Thymus (tissue), 11 donors: ENCODE results near the gene EGF. TPM values are rescaled to one million over a fixed set of nuclear protein-coding genes. Genes with fewer than 3 reads are reported as not detected.

Experiments used
- DNase-seq, 9 donors: peaks; one replicate each; pipeline ENCODE4 v3.0.0-alpha.2; 2013; ENCODE audit warnings: low spot score in 9 of 9, low read depth in 6 of 9, missing footprints in 1 of 9
- H3K27ac ChIP-seq, 2 donors: one replicate each; pipeline ENCODE4 v1.5.1; 2013; ENCODE audit warnings: control low read depth in 1 of 2, low read depth in 1 of 2, low read length in 1 of 2, mild to moderate bottlenecking in 1 of 2, moderate library complexity in 1 of 2
- H3K27me3 ChIP-seq, 2 donors: one replicate each; pipeline ENCODE4 v1.5.1; 2013; ENCODE audit warnings: low read length in 1 of 2; ENCODE audit not compliant: control insufficient read depth in 2 of 2, insufficient read depth in 1 of 2
- H3K36me3 ChIP-seq, 2 donors: one replicate each; pipeline ENCODE4 v1.5.1; 2013; ENCODE audit warnings: low read length in 1 of 2, mild to moderate bottlenecking in 1 of 2, moderate library complexity in 1 of 2; ENCODE audit not compliant: control insufficient read depth in 2 of 2, insufficient read depth in 2 of 2
- H3K4me1 ChIP-seq, 2 donors: one replicate each; pipeline ENCODE4 v1.5.1; 2013; ENCODE audit warnings: low read length in 2 of 2; ENCODE audit not compliant: control insufficient read depth in 2 of 2, insufficient read depth in 2 of 2
- H3K4me3 ChIP-seq, 2 donors: one replicate each; pipeline ENCODE4 v1.5.1; 2013; ENCODE audit warnings: low read length in 2 of 2, control low read depth in 1 of 2, mild to moderate bottlenecking in 1 of 2
- H3K9me3 ChIP-seq, 2 donors: one replicate each; pipeline ENCODE4 v1.5.1; 2013; ENCODE audit warnings: low read length in 1 of 2, mild to moderate bottlenecking in 1 of 2; ENCODE audit not compliant: control insufficient read depth in 2 of 2, insufficient read depth in 1 of 2
- WGBS: extraction: QIAGEN DNeasy Blood & Tissue Kit; methylation state at CpG from one replicate; pipeline ENCODE4 v1.1.7; 2013; 5-methylcytosine and 5-hydroxymethylcytosine counted together
- polyA plus RNA-seq: library from polyadenylated mRNA; stranded (reverse); fragments of 200-250 nt; gene quantifications from one replicate; pipeline ENCODE4 v1.2.3, GENCODE V29; 2013
- total RNA-seq: library from RNA; stranded (reverse); fragments of 120-200 nt; gene quantifications from one replicate; pipeline ENCODE4 v1.2.4, GENCODE V29; 2013
- donor health status: healthy.

Gene EGF
- total and polyA plus RNA-seq, 2 donors = 0.19 to 0.64 TPM

DNA sequence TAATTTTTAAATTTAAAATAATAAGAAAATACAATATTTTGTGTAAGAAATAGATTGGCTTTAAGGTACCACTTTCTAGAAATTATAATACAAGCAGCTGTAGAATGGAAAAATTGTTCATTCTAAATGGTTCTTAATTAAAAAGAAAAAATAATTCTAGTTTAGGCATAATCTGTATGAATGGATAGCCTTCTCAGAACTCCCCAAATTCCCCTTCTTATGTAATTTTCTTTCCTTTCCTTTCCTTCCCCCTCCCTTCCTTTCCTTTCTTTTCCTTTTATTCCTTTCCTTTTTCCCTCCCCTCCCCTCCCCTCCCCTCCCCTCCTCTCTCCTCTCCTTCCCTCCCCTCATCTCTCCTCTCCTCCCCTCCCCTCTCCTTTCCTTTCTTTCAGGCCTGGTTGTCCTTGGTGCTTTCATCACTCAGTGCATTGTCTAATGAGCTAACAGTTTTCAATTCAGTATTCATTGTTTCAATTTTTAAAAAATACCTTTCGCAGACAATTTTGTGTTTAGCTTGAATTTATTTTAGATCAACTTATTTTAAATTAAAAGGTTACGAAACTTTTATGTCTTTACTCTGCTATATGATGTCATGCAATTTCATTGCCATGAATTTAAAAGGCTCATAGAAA, 35.9 kb upstream of the EGF start:
- no peaks in the 10 kb centered on the region for H3K27me3 ChIP-seq

DNA sequence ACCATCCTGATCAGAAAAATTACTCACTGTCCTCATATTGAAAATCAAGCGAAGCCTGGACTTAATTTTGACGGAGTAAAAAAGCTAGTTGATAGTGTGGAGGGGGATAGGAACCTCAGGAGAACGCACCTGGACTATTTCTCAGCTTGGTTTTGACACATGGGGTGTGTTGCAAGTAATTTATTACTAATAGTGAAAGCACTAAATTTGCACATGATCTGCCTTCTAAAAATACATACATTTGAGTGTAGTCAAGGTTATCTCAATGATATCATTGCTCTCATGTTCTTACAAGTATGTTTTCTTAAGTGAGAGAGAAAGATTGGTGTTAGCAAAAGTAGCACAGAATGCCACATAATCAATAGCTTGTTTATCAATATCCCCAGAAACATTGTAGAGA, 35.3 kb upstream of the EGF start:
- no peak overlapping the region for H3K27ac ChIP-seq
- no peaks in the 10 kb centered on the region for H3K36me3 ChIP-seq
- no peak overlapping the region for H3K4me3 ChIP-seq
- H3K9me3 ChIP-seq = no peaks in the 10 kb centered on the region
- no peaks in the 10 kb centered on the region for H3K27me3 ChIP-seq
- peaks cover 0 to 5% of the 10 kb centered on the region in 2 donors for H3K4me1 ChIP-seq
- 75% methylated on average over 3 of the region's 3 CpGs for WGBS
- no peak for DNase-seq

More for the DNA sequence above, 35.9 kb upstream of the EGF start:
- Histone ChIP-seq H3K9me3 (no peaks in the 10 kb centered on the region), H3K4me1 (peaks cover 0 to 5% of the 10 kb centered on the region in 2 donors), H3K4me3 (no peak overlapping the region), H3K27ac (no peak overlapping the region), H3K36me3 (no peaks in the 10 kb centered on the region)
- DNase-seq = no peak
- 95% methylated on average over 2 of the region's 2 CpGs for WGBS

DNA sequence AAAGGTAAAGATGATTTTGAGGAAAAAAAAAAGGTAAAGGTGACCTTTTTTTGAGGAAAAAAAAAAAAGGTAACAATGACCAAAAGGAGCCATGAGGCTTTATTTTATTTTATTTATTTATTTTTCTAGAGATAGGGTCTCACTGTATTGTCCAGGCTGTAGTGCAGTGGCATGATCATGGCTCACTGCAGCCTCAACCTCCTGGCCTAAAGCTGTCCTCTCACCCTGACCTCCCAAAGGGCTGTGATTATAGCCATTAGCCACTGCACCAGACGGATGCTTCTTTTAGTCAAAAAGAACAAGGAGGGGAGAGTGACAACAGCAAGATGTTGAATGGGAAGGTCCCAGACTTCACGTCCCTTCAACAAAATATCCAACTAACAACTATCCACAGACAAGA, 34.3 kb upstream of the EGF start:
- no peaks in the 10 kb centered on the region for H3K9me3 ChIP-seq
- 96% methylated on average over 2 of the region's 2 CpGs for WGBS
- H3K4me1 ChIP-seq = peaks cover 0 to 5% of the 10 kb centered on the region in 2 donors
- no peak overlapping the region for H3K4me3 ChIP-seq
- no peak overlapping the region for H3K27ac ChIP-seq
- no peaks in the 10 kb centered on the region for H3K27me3 ChIP-seq
- H3K36me3 ChIP-seq = no peaks in the 10 kb centered on the region
- no peak for DNase-seq

DNA sequence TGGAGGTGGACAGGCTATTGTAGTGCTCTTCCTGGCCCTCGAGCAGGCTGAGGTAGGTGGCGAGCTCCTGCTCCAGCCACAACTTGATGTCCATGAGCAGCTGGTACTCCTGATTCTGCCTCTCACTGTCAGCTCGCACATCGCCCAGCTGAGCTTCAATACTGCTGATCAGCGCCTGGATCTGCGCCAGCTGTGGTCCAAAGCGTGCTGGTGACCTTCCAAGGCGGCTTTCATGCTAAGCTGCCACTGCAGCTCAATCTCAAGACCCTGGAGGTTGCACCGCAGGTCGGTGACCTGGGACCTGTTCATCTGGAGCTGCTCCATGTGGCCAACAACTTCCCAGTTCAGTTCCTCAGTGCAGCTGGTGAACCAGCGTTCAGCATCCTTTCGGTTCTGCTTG, 33.6 kb upstream of the EGF start:
- no peaks in the 10 kb centered on the region for H3K36me3 ChIP-seq

GRCh38 chr4:109879636-109880314, 32.9 kb upstream of the EGF start:
- 97% methylated on average over 7 of the region's 7 CpGs for WGBS
- Histone ChIP-seq H3K9me3 (no peaks in the 10 kb centered on the region), H3K27me3 (no peaks in the 10 kb centered on the region), H3K36me3 (no peaks in the 10 kb centered on the region), H3K4me1 (no peaks in the 10 kb centered on the region), H3K4me3 (no peak overlapping the region), H3K27ac (no peak overlapping the region)
- no peak for DNase-seq

More for the DNA sequence above, 33.6 kb upstream of the EGF start:
- Histone ChIP-seq H3K27ac (no peak overlapping the region), H3K4me3 (no peak overlapping the region), H3K9me3 (no peaks in the 10 kb centered on the region), H3K4me1 (peaks cover 0 to 5% of the 10 kb centered on the region in 2 donors), H3K27me3 (no peaks in the 10 kb centered on the region)
- DNase-seq = no peak
- 89% methylated on average over 12 of the region's 12 CpGs for WGBS

GRCh38 chr4:109886303-109886702, 26.4 kb upstream of the EGF start:
- Histone ChIP-seq H3K27ac (no peak overlapping the region), H3K4me1 (no peaks in the 10 kb centered on the region), H3K36me3 (no peaks in the 10 kb centered on the region), H3K9me3 (no peaks in the 10 kb centered on the region), H3K27me3 (no peaks in the 10 kb centered on the region), H3K4me3 (no peak overlapping the region)
- no peak for DNase-seq

GRCh38 chr4:109887071-109887470, 25.6 kb upstream of the EGF start:
- H3K27me3 ChIP-seq = no peaks in the 10 kb centered on the region
- H3K4me1 ChIP-seq = no peaks in the 10 kb centered on the region
- no peaks in the 10 kb centered on the region for H3K9me3 ChIP-seq
- WGBS = 71% methylated on average over 6 of the region's 6 CpGs
- H3K27ac ChIP-seq = no peak overlapping the region
- no peak for DNase-seq
- H3K36me3 ChIP-seq = no peaks in the 10 kb centered on the region
- H3K4me3 ChIP-seq = no peak overlapping the region

DNA sequence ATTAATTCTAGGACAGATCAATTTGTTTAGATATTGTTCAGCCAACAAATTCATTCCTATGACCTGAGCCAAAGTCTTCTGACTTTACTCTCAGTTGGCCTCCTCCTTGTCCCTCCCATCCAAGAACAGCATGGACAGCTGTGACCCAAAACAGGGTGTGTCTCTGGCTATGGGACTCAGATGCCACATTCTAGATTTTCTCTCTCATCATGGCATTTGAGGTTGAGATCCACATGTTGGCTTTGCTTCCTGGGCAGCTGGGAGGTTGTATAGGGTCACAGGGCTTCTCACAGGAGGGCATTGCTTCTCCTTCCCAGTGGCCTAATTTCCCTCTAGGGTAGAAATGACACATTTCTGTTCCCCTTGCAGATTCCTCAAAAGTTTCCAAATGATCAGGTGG, 22.6 kb upstream of the EGF start:
- Histone ChIP-seq H3K4me3 (no peak overlapping the region), H3K27ac (no peak overlapping the region), H3K9me3 (no peaks in the 10 kb centered on the region), H3K27me3 (no peaks in the 10 kb centered on the region), H3K4me1 (no peaks in the 10 kb centered on the region), H3K36me3 (no peaks in the 10 kb centered on the region)
- no peak for DNase-seq

DNA sequence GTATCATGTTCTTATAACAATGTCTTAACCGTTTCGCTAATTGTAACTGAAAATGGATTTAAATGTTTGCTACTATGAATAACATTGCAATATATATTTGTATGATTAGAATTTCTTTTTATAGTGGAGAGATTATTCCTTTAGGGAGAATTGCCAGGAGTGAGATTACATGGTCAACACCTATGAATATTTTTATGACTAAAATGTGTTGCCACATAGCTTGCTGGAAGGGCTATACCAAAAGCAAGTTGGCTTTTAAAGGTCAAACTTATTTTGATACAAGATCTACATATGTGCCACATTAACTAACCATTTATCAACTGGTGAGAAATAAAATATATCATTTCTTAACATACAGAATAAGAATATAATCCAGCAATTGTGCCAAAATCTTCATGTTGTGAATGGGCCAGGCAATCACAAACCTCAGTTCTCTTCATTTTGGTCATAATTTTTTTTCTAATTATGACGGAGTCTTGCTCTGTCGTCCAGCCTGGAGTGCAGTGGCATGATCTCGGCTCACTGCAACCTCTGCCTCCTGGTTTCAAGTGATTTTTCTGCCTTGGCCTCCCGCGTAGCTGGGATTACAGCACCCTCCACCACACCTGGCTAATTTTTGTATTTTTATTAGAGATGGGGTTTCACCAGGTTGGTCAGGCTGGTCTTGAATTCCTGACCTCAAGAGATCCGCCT, 10.0 kb upstream of the EGF start:
- Histone ChIP-seq H3K27ac (no peak overlapping the region), H3K4me3 (no peak overlapping the region), H3K27me3 (no peaks in the 10 kb centered on the region), H3K9me3 (peaks cover 0 to 7% of the 10 kb centered on the region in 2 donors), H3K4me1 (no peaks in the 10 kb centered on the region), H3K36me3 (no peaks in the 10 kb centered on the region)
- DNase-seq = no peak
- WGBS = 98% methylated on average over 8 of the region's 8 CpGs
